Pulmonary artery endothelial cell (primary cell): ENCODE measurements around the gene SERPINB7. TPM values are rescaled to one million over a fixed set of nuclear protein-coding genes. Genes with fewer than 3 reads are reported as not detected.

ENCODE experiments used
- DNase-seq: peaks from one replicate; pipeline ENCODE4 v3.0.0-alpha.2; 2011; ENCODE audit warnings: low read depth, low spot score
- total RNA-seq: library from RNA; depleted of rRNA; stranded (reverse); fragments of >200 nt; gene quantifications from 2 replicates; pipeline ENCODE4 v1.2.3, GENCODE V29; 2014

Gene SERPINB7
- total RNA-seq, 1 donor from 2014 or later: not detected

DNA sequence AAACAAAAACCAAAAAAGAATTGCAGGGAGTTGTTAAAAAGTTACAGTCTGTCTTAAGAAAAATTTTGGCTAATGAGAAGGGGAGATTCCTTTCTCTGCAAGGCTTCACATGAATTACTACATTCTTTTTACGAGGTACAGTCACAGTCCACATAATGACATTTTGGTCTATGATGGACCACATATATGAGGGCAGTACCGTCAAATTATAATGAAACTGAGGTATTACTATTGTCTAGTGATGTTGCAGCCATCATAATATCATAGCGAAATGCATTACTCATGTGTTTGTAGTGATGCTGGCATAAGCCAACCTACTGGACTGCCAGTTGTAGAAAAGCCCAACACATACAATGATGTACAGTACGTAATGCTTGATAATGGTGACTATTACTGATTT, 12.5 kb downstream of the SERPINB7 start:
- no peak for DNase-seq

DNA sequence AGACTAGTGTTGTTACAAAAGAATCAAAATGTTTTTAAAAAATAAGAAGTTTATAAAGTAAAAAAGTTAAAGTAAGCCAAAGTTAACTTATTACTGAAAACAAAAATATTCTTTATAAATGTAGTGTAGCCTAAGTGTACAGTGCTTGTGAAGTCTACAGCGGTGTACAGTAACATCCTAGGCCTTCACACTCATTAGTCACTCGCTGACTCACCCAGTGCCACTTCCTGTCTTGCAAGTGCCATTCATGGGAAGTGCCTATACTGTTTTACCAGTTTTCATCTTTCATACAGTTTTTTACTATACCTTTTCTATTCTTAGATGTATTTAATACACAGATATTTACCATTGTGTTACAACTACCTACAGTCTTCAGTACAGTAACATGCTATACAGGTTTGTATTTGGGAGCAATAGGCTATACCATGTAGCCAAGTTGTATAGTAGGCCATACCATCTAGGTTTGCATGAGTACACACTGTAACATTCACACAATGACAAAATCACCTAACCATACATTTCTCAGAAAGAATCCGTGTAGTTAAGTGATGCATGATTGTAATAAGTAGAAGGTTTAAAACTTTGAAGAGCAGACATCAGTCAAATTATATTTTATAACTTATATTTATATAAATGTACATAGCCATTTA, 13.4 kb downstream of the SERPINB7 start:
- DNase-seq: peak; percentile 61

DNA sequence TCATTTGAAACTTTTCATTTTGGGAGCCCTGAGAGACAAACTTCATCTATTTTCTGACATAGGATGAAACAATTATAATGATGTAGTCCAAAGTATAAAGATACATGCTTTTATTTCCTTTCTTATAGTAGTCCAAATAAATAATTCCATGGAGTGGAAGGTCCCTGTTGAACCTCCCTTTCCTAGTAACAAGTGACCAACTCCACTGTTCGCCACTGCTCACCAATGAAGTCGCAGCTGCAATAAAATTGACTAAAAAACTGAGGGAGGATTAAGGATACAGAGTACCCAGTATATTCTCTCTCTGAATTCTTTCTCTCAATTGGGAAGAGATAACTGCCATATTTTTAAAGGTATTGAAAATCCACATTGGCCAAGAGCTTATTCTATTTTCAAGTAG, 14.1 kb downstream of the SERPINB7 start:
- no peak for DNase-seq

DNA sequence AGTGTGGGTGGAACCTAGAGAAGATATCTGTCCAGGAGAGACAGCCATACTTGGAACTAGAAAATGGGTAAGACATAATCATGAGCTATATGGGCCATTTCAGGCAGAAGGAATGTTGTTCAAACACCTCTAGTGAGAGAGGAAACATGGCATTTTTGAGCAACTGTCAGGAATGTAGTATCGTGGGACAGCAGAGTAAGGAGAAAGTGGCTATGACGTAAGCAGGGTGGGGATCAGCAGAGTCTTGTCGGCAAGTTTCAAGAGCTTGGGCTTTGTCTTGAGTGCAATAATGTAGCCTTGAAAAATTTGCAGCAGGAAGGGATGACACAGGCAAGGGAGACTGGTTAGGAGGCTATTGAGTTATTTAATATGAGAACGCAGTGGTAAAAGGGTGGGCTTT, 20.4 kb downstream of the SERPINB7 start:
- no peak for DNase-seq

DNA sequence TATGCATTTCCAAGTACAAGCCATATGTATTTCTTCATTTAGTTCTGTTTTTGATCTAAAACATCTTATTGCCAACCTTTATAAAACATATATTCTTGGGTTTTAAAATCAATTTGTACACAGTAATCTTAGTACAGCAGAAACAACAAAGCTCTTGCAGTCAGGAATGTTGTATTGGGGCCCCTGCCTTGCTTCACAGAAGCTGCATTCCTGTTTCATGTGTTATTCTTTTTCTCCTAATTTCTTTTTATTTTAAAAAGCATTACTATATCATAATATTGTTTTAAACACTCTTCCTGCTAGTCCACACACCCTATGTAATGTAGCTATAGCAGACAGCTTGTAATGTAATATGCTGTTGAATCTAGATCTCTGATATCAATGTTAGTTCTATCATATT, 24.0 kb downstream of the SERPINB7 start:
- no peak for DNase-seq

DNA sequence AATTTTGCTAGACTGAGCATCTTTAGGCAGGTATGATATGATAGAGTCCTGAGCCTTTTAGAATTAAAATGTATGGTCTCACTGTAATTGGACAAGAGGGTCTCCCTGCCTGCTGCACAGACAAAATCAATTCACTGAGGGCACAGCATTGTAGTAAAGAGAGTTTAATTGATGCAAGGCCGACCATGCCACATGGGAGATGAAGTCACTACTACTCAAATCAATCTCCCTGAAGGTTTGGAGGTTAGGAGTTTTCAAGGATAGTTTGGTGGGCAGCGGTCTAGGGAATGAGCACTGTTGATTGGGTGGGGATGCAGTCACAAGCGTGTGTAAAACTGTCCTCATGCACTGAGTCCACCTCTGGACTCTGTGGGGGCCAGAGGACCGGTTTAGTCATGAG, 26.1 kb downstream of the SERPINB7 start:
- no peak for DNase-seq

DNA sequence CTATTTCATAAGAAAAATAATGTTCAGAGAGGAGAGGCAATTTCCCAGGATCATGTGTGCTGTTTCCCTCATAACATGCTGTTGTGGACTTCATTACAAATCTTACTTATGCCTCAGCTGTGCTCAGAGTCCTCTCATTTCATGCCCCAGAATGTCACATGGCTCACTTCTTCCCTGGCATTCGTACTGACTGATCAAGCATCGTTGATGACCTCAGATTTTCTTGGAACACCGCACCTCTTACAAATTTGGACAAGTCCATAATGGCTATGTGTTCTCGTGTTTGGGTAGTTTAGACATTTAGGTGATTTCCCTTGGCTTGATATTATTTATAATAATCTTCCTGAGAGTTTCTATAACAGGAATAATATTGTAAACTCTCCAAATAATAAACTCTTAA, 32.9 kb downstream of the SERPINB7 start:
- no peak for DNase-seq

DNA sequence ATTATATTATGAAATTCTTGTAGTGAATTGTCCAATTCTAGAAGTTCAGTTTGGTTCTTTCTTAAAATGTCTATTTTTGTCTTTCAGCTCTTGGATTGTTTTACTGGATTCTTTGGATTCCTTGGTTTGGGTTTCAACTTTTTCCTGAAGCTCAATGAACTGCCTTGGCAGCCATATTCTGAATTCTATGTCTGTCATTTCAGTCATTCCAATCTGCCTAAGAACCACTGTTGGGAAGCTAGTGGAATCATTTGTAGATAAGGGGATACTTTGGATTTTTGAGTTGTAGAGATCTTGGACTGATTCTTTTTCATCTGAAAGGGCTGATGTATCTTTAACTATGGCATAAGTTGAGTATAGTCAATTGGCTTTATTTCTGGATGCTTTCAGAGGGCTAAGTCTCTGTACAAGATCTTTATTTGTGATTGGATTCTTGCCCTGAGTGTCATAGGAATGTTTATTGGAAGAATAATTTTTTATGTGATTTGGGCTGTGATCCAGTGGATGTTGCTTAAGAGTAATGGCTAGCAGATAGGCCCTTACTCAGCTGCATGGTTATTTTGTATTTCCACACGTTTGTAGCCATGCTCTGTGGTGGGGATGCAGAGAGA, 42.3 kb downstream of the SERPINB7 start:
- no peak for DNase-seq

DNA sequence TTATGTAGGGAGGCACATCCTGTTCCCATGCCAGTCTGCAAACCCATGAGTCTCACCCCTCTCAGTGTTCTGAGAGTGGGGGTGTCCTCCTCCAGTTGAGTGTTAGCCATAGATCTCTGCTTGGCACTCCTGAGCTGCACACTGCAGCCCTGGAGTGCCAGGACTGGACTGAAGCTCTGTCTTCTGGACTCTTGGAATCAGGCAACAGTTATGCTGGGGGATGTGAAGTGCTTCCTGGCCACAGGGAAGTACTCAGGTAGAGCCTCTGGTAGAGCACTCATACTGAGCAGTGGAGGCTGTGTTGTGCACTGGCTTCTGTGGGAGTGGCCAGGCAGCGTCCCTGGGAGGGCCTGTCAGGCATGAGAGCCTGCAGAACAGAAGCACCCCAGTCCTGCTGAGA, 43.0 kb downstream of the SERPINB7 start:
- DNase-seq: no peak

DNA sequence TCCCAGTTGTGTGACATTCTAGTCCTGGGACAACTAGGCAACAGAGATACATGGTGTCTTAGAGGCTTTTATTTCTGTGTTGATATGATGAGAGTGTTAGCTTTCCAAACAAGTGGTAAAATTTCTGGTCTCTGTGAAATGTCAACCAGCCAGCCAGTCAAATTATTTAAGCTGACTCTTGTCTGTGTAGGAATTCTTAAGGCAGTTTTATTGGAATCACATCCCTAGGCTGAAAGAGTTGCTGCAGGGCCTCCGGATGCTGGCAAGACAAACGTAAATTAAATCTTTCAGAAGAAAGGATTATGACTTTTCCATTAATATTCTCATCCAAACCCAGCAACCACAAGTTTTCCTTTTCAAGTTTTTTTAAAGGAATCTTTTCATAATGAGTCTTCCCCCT, 44.6 kb downstream of the SERPINB7 start:
- DNase-seq: no peak

DNA sequence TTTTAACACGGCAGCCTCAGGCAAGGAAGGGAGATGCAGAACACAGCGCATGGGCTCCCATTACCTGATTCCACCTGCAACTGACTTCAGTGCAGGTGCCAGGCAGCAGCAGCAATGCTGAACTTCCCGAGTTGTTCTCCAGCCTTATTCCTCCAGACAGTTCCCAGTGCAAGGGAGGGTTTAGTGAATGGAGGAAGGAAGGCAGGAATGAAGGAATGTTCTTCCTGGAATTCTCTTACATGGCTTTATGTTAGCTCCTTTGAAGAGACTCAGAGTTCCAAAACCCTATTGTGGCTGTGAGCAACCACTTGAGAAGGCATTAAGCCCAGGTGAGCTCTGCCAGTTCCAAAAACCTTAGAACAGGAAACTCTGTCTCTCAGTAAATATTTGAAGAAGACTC, 45.5 kb downstream of the SERPINB7 start:
- no peak for DNase-seq

DNA sequence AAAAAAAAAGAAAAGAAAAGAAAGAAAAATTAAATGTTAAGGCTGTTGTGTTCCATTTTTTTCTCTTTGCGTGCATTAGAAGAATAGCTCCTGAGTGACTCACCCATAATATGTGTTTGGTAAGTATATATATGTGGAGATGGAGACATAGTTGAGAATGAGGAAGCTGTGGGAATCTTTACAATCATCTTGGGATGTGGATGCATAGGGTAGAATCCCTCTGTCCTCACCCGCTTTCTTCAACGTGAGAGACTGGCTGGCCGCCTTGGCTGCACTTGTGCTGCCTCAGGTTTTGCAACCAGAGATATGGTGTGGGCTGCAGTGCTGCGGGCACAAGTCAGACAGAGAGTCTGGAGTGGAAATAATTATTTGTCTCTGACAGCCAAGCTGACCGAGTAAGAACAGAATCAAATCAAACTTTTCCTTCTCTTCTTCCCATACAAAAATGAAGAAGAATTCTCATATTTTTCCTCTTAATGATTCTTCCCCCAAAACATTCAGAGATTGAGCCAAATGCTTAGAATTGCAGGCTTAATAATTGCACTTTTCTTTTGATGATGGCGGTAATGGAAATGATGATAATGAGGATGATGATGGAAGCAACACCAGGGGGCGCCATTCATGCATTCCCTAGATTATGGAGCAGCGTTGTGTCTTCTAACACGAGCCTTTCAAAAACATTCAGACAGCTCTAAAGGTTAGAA, 48.5 kb downstream of the SERPINB7 start:
- no peak for DNase-seq

DNA sequence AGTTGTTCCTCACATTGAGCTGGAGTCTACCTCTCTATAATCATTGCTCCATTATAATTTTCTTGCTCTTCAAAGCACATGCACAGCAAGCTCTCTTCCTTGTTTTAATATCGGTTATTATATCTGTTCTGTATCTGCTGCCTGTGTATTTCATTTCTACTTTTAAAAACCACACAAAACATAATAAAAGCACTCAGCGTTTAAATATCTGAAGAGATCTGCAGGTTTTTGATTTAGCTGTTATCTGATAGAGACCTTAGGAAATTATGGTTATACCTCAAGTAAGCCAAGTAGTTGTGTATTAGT, 49.0 kb downstream of the SERPINB7 start:
- DNase-seq: no peak

DNA sequence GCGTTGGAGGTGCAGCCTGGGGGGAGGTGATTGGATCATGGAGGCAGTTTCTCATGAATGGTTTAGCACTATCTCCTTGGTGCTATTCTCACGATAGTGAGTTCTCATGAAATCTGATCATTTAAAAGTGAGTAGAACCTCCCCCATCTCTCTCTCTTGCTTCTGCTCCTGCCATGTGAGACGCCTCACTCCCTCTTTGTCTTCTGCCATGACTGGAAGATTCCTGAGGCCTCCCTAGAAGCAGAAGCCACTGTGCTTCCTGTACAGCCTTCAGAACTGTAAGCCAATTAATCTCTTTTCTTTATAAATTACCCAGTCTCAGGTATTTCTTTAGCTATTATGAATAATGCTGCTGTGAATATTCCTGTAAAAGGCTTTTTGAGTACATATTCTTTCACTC, 52.9 kb downstream of the SERPINB7 start:
- no peak for DNase-seq

DNA sequence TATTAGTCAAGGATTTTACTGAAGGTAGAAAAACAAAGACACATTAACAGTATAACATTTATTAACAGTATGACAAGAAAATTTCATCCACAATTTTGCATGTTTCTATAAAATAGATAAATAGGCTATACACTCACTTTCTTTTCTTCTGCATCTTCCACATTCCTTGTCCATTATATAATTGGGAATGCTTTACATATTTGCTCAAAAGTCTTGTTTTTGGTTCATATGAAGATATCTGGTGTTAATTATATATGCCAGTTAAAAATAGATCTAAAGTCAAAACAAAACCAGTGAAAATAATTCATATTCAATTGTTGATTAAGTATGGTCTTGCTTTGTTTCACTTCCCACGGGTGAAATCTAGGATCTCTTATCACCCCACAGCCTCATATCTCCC, 53.4 kb downstream of the SERPINB7 start:
- no peak for DNase-seq

DNA sequence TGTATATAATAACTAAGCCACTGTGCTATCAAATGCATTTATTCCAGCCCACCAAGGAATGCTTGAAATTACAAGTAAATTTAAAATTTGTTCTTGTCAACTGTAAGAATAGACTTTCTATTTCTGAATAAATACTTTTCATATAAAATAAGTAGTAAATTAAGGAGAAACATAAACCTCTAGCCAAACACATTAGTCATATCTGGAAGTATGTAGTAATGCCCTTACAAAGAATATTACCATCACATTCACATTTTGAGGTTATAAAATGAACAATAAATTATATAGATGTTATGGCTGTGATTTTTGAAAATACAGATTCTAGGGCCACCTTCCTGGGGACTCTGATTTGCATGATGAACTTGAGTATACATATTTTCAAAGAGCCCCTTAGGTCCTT, 54.7 kb downstream of the SERPINB7 start:
- no peak for DNase-seq

DNA sequence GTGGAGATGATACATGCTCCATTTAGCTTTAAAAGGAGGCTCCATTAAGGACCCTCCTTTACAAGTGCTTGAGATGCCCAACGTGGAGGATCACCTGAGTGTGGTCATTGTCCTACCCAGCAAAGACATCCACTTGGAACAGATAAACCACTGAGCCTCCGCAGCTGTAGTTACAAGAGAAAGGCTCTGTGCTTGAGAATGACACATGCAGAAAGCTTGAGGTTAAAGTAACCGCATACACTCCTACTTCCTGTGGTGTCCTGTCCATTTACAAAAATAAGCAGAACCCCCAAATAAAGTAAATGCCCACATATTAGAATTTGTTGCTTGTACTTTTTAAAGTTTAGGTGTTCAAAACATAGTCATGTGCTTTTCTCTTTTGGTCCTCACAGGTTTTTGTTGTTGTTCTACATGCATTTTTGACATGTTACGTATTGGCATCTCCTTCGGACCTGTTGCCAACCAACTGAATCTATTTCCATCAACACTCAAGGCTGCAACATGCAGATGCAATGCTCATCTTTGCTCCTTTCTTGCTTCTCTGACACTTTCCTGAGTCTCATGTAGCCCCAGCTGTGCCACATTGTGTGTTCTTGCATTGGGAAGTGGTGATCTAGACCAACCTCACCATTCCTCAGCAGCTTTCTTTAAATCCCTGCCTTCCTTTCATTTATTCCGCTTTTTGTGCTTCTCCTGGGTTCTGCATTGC, 56.0 kb downstream of the SERPINB7 start:
- no peak for DNase-seq

DNA sequence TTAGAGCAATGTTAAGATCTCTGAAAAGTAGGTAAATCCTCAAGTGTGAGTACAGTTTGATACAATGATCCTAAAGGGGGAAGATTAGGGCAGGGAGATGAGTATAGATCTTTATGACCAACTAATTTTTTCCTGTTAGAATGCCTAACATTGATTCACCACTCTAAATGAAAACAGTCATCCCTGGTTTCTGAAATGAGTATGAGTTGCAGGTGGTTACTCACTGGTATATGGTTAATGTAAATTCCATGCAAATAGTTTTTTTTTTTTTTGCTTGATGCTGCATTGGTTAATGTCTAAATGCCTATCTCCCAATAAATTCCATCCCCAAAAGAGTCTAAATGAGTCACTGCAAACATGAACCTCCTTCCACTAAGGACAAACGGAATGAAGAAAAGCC, 57.3 kb downstream of the SERPINB7 start:
- no peak for DNase-seq

DNA sequence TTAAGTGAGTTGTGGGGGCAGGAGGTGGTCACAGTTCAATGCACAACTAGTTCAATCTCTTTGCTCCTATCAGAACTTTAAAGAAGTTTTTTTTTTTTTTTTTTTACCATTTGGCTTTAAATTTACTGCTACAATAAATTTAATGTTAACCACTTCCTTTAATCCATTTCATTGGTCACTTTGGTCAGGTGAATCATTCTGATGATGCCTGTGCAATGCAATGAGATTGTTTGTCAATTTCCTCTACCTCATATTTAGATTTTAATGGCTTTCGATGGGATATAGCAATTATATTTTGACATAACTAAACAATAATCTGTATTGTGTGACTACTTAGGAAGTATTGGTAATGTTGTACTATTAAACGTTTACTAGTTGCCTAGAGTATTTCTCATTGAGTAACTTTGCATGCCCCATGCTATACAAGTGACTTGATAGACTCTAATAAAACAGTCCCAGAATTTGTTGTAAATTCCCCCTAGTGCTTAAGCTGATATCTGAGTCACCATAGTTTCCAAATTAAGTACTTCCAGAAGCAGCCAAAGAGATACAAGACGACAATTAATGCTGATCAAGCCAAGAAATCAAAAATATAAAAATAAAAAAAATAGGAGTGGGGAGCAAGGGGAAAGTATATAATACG, 59.4 kb downstream of the SERPINB7 start:
- DNase-seq: no peak

DNA sequence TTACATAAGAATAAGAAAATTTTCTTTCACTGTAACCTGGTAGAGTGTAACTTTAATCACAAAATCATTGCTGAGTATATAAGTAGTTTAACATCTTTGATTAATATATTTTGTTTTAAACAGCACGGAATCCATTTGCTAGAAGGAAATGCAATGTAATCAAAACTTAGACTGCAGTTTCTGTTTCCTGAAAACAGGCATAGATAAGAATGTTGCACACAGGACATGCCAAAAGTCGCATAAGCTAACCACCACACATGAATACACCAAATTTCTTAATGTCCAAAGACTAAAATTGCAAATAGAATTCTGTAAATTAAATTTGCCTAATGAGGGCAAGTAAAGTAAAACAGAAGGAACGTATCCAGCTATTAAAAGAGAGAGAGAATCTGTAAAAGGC, 61.2 kb downstream of the SERPINB7 start:
- no peak for DNase-seq

DNA sequence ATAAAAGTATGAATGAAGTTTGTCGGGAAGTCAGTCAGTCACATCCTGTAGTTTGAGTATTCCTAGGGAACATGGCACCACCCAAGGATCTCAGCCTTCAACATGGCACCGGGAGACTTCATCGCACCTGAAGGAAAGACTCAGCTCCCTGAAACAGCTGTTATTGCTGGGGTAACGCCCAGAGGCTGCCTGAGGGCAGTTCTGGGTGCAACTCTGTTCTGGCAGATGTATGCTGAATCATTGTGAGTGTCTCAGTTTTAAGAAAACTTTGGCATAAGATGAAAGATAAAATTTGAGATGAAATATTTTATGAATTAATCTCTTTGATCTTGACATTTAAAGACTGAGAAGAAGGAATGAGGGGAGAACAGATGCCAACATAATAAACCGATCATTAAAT, 62.4 kb downstream of the SERPINB7 start:
- no peak for DNase-seq

DNA sequence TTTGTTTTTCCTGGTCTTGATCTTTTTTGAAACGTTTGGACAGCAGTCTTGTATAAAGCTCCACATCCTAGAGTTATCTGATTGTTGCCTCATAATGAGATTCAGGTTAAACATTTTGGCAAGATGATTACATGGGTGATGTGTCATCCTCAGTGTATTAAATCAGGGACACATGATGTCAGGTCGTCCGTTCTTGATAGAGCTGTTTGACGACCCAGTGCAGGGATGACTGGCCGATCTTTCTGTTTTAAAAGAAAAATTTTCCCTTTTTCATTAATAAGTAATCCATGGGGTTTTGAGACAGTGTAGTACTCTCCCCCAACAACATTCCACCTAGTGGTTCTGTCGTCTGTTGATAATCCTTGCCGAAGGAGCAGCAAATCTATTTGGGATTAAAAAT, 67.8 kb downstream of the SERPINB7 start:
- DNase-seq: no peak
